GM21825 (cell line): ENCODE data around the gene SMIM38.

Experiments used
- ATAC-seq: cut with Tn5 transposase; IDR thresholded peaks from one replicate; pipeline ENCODE4 v1.9.1; 2021; ENCODE audit warnings: mild to moderate bottlenecking, moderate library complexity; ENCODE audit not compliant: unreplicated experiment

The SMIM38 gene

DNA sequence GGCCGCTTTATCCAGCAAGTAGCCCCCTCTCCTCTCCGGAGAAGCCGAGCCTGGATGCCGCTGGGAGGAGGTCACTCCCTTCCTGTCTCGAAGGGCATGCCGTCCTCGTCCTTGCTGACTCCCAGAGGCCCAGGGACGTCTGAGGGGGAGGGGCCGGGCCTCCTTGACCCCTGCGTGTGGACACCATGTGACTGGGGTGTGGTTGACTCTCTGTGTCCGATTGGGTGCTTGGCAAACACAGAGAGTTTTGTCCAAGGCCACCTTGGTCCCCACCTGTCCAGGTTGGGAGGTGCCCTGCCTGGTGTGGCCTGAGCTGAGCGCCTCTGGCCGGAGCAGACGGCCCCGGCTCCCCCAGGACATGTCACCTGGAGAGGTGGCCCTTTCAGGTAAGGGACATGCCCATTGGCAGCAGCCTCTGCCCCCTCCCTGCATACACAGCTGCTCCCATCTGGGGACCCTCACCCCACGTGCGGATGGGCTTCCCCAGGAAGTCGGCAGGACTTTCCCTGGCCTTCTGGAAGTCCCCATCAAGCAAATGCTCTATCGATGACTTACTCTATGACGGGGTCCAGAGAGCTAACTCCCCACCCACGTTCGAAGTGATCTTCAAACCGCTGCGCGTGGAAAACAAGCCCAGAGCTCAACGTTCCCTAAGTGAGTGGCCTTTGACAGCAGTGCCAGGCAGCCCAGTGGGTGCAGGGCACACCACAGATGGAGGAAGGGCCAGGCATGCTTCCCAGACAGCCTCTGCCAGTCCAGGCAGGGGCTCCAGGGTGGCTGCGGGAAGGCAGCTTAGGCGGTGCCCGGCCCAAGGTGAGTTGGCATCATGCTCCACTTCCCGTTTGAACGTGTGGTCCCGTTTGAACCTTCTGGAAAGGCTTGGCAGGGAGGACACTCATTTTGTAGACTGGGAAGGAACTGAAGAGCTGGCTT lies at the start of gene SMIM38:
SMIM38 (plus strand) TSS at position 634 of the 933 bp plus-strand sequence. CDS start 1,912 bp downstream, outside the sequence.
- no peak for ATAC-seq

DNA sequence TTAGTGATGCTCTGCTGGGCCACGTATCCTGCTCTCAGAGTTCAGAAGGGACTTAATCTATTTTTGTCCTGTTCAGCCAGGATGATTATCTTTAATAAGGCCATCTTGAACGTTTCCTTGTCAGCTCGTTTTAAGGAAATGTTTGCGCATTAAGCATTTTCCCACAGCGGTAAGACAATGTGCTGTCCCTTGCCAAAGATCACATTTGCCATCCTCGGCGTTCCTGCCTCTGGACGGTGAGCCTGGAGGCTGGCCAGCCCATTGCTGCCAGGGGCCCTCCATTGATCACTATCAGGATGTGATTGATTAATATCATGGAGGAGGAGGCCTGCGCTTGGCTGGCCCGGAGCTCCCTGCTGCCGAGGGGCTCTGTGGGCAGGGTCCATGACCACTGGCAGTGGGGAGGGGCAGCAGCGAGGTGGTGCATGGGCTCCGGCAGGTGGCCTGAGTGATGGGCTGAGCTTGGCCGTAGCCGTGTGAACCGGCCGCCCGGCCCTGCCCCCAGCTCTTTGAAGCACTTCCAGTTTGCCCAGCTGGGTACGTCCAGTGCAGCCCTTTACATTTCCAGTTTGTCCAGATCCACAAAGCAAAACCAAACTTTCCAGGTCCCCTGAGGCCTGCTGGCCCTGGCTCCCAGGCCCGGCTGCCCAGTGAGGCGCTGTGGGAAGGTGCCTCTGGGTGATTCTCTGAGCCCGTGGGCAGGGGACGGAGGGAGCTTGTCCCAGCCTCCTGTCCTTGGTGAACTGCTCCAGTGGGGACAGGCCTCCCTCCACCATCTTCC lies 49.5 kb upstream of the SMIM38 start:
- no peak for ATAC-seq

DNA sequence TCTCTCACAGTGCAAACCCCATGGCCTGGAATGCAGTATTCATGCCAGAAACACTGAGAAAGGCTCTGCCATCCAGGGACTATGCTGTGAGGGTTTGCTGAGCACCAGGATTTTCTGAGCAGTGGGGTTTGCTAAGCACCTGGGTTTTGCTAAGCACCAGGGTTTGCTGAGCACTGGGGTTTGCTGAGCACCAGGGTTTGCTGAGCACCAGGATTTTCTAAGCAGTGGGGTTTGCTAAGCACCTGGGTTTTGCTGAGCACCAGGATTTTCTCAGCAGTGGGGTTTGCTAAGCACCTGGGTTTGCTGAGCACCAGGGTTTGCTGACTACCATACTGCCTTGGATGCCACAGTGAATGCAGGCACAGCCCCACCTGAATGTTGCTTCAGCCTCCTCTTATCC lies 48.3 kb upstream of the SMIM38 start:
- no peak for ATAC-seq

DNA sequence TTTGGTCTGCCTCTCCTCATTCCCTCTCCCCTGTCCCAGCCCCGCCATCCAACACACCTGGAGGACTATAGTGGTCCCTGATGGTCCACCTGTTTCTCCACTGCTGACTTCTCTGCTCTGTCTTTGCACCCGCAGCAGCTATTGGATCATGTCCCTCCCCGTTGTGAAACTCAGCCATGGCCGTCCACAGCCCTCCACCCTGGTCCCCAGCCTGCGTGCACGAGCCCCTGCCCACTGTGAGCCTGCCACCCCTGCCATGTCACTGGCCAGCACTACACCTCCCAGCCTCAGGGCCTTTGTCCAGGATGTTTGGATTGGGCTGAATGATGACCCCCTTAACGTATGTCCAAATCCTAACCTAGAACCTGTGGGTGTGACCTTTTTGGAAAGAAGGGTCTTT lies 47.7 kb upstream of the SMIM38 start:
- ATAC-seq = no peak

DNA sequence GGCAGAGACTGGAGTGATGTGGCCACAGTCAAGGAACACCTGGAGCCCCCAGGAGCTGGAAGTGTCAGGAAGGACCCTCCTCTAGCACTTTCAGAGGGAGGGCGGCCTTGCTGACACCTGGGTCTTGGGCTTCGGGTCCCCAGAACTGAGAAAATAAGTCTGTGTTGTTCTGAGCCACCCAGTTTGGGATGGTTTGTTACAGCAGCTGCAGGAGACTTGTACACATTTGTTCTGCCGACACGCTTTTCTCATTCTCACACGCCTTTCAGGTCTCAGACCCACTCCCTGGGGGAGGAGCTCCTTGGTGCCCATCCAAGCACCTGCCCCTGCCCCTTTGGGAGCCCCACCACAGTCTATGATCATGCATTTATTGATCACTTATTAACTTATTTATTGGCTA lies 47.2 kb upstream of the SMIM38 start:
- ATAC-seq = no peak

DNA sequence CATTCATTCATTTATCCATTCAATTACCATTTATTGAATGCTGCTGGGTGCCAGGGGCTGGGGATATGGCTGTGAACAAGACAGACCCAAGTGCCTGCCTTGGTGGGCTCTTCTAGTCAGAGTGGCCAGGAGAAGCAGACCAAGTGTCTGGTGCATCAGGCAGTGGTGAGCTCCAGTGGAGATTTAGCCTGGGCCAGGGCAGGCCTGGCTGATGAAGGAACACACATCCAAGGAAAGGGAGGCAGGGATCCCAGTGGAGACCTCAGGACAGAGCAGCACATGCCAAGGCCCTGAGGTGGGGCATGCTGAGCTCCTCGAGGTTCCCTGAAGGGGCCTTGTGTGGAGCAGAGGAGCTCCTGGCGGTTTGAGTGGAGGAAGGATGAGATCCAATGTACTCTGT lies 46.6 kb upstream of the SMIM38 start:
- no peak for ATAC-seq

DNA sequence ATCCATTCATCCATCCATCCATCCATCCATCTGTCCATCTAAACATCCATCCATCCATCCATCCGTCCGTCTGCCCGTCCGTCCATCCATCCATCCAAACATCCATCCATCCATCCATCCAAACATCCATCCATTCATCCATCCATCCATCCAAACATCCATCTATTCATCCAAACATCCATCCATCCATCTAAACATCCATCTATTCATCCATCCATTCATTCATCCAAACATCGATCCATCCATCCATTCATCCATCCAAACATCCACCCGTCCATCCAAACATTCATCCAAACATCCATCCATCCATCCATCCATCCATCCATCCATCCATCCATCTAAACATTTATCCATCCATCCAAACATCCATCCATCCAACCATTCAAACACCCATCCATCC lies 45.3 kb upstream of the SMIM38 start:
- no peak for ATAC-seq

DNA sequence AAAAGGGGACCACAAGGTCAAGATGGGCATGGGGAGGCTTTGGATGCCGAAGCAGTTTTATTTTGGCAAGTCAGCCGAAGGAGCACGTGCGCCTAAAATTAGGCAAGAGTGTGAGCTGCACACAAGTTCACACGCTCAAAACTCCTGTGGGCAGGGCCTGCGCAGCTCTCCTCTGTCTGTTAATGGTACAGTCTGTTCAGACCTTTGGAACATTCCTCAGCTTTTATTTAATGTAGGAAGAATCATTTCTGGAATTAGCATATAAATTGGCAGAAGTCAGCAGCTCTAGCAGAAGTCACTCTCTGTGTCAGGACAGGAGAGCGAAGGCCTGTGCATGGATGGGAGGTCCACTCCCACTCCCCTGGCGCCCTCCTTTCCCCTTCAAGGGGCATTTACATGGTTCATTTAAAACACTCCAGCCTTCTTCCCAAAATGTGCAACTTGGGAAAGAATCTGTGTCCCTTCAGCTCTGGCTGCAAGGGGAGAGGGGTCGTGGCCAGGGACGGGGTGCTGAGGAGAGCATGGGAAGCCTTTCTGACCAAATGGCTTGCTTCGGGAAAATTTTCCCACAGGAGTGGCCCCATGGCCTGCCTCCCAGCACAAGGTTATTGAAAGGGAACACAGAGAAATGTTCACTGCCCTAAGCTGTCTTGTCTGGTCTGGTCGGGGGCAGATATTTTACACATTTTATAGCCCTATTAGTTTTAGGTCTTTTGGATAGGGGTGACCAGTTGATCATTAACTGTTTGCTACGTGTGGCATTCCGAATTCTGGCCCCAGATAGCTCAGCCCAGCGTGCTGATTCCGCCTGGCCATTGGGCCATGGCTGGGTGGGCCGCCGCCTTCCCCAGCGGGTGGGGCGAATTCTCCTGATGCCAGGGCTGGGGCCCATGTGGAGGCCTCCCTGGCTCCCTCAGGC lies 43.9 kb upstream of the SMIM38 start:
- no peak for ATAC-seq

DNA sequence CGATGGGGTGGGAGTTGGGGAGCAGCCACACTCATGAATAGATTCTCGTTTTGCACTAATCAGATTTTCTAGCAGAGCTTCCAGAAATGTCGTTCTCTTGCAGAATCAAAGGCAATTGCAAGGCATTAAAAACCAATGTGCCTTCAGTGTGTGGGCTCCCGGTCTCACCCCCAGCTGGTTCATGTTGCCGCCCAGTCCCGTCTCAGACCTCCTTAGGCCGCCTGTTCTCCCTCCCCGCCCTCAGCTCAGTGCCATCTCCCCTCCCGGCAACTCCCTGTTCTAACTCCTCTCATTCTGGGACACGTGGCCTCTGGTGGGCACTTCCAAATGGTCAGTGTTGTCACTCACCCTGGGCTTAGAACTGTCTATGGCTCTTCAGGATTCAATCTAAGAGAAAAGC lies 42.5 kb upstream of the SMIM38 start:
- no peak for ATAC-seq

DNA sequence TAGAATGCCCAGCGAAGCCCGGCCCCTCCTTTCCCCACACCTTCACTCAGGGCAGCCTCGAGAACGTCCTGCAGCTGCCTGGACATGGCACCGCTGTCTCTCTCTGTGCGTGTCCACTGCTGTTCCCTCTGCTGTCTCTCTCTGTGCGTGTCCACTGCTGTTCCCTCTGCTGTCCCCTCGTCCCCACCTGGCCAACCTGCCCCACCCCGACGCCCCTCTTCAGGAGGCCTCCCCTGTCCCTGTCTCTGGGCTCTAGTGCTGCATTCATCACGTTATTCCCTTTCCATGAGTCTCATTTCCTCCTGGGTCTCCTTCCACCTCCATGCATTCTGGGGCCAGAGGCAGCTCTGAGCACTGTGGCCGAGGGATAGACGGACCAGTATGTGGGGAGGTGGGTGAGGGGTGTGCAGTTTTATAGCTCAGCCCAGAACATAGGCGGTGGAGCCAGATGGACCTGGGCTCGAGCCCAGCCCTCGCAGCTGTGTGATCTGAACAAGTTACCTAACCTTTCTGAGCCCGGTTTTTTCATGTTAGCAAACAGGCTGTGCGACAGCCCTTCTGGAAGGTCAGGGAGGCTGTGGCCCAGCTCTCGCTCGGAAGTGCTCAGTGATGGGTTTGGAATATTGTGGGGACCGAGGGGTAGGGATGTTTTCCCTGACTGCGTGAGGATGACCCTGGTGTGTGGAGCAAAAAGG lies 41.9 kb upstream of the SMIM38 start:
- no peak for ATAC-seq

DNA sequence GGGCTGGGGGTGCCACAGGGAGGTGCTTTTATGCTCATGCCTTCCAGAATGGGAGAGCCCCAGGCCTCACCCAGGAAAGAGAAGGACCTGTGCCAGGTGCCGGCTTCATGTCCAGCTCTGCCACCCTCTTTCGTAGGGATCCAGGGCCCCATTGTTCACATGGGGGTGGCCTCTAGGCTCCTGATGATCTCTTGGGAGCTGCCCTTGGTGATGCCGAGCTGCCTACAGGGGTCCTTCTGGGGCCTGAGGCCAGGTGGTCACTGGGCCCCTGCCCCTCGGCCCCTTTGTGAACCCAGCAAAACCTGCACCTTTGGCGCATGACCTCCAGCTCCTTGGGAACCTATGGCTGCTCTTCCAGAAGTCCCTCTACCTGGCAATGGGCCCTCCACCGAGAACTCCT lies 41.4 kb upstream of the SMIM38 start:
- ATAC-seq = no peak

DNA sequence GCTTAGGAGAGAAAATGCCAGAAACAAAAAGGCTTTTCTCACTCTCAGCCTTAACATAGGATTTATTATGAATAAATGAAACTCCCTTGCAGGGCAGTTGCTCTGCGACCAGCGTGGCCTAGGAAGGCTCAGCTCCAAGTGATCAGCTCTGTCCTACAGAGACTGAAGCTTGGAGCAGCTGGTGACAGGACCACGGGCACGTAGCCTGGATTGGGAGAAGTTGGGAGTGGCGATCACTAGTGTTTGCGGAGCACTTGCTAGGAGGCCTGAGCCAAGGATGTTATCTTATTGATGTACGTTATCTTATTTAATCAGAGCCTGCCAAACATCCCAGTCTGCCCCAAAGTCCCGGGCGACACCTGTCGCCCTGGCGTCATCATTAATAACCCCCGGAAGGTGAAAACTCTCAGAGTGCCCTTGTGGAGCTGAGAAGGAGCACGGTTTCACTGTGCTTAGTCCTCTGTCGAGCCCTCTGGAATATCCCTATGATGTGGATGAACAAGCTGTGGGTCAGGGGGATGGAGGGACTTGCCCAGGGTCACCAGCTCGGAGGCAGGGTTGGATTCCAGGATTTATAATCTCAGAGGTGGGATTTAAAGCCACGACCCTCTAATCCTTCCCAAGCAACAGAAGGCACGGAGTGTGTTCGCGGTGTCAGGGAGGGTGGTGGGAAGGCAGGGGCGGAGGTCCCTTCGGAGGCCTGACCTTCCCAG lies 40.8 kb upstream of the SMIM38 start:
- ATAC-seq = no peak

DNA sequence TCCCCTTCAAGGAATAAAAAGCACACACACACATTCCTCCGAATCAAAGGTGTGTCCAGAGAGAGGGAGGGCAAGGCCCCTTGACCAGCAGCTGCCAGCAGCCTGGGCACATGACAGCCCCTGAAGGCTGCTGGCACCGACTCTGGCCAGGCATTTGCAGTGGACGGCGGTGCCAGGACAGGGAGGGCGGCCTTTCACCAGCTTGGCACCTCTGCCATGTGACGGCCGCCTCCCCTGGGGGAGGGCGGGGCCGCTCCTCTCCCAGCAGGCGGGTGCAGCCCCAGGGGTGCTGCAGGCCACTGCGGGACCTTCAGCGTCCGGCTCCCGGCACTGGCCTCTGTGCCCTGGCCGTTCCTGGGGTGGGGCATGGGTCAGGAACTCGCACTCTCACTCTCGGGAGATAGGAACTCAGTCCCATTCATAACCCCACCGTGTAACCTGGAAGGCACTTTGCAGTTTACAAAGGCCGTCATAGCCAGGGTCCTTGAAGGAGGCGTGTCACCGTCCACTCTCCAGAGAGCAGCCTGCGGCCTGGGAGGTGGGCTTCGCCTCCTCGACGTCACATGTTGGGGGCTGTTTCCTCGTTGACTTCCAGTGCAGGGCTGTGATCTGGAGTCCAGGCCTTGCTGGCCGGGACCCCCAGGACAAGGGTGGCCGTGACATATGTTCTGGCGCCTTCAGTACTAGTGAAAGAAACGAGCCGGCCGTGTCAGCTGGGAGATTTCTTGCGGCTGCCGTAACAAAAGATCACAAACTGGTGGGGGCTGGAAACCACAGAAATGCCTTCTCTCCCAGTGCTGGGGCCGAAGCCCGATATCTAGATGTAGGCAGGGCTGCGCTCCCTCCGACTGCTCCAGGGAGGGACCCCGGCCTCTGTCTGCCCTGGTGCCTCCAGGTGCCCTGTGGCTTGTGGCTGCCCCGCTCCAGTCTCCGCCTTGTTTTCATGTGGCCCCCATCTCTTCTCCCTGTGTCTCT lies 39.9 kb upstream of the SMIM38 start:
- ATAC-seq = no peak

DNA sequence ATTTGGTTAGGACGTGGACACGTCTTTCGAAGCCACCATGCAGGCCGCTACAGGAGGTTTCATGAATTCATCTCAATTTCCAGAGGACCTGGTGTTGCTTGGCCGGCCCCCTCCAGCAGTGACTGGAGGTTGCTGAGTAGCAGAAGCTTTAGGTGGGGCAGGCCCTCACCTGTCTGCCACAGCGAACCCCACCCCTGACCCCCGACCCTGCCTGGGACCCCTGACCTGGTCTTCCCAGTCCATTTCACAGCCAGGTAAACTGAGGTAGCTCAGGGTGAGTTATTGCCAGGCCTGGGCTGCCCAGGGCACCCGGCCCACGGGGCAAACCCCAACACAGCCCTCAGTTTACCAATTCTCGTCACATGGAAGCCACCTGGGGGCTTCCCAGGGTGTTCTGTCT lies 39.1 kb upstream of the SMIM38 start:
- no peak for ATAC-seq

DNA sequence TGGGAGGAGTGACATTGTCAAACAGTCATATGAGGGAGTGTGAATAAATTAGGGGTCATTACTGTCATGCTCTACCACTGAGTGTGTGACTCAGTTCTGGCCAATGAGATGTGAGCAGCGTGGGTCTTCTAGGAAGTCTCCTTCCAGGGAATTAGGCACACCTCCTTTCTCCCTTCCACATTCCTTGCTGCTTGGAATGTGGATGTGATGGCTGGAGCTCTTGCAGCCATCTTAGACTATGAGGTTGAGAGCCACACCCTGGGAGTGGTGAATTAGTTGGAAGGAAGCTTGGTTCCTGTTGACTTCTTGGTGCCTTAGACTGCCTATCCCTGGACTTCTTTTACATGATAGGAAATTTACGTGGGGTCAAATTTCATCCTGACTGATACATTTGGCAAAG lies 36.5 kb upstream of the SMIM38 start:
- no peak for ATAC-seq

DNA sequence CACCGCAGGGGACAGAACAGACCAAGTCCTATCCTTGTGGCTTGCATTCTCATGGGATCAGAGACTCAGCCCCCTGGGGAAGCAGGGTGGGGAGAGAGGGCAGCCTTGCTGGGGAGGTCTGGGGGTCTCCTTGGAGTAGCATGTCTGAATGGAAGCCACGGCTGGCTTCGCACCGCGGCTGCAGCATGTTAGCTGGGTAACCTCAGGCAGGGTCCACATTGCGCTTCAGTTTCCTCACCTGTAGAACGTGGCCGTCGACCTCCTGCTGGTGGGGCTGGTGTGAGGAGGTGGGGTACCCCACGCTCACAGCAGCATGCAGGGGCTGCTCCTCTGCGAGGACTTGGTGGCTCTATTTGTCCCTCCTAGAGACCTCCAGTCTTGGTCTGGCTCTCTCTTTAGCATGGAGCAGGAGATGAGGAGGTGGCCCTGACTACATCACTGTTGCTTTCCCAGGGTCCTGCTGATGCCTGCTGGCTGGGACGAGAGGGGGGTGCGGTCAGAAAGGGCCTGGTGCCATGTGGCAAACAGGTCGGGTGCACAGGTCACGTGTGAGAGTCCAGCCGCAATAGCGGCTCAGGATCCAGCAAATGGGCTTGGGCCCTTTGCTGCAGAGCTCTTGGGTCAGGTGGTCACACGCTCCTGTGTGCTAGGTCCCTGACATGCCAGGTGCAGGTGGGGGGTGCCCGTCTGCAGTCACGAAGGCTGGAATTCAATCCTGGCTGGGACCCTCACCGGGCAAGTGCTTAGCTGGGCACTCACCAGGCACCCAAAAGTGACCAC lies 35.4 kb upstream of the SMIM38 start:
- no peak for ATAC-seq

DNA sequence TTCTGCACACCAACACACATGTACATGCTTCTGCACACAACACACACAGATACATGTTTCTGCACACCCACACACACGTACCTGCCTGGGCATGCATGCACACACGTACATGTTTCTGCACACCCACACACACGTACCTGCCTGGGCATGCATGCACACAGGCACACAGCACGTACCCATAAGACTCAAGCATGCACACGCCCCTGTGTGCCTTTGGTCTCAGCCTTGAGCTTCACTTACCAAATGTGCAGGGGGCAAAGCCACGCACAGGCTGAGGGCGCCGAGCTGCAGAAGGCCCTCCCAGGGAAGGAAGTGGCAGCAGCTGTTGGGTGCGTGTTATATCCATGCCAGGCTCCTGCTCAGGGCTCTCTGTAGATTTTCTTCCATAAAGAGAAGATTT lies 34.7 kb upstream of the SMIM38 start:
- ATAC-seq = no peak
